NT2/D1 (cell line): ENCODE results near the gene SPINK1.

Source experiments
- SUZ12 ChIP-seq: IDR thresholded peaks from 2 replicates; pipeline ENCODE4 v1.6.1; 2011; ENCODE audit not compliant: insufficient read length, insufficient read depth; ENCODE audit errors: extremely low read depth
- ZNF274 ChIP-seq: IDR thresholded peaks from 2 replicates; pipeline ENCODE4 v1.6.1; 2011; ENCODE audit warnings: mild to moderate bottlenecking, low read depth, low read length

- TF ChIP-seq ZNF274 (no peak), SUZ12 (no peak)
Observed at GRCh38 chr5:147796556-147797308, 34.7 kb downstream of the SPINK1 start.
